HG02623 (cell line): Measurements from ENCODE around the gene PCAT6.
A peak's percentile ranks its signal among the peaks of the same experiment; 100 is the strongest.
"Not testable (repeated sequence)": the region's sequence is repeated elsewhere in the genome, so short reads cannot be mapped to it uniquely, and the experiment has no call there.

Experiments used
- ATAC-seq: cut with Tn5 transposase; IDR thresholded peaks from one replicate; pipeline ENCODE4 v1.9.1; 2021; ENCODE audit warnings: moderate library complexity; ENCODE audit not compliant: unreplicated experiment

Gene PCAT6

DNA sequence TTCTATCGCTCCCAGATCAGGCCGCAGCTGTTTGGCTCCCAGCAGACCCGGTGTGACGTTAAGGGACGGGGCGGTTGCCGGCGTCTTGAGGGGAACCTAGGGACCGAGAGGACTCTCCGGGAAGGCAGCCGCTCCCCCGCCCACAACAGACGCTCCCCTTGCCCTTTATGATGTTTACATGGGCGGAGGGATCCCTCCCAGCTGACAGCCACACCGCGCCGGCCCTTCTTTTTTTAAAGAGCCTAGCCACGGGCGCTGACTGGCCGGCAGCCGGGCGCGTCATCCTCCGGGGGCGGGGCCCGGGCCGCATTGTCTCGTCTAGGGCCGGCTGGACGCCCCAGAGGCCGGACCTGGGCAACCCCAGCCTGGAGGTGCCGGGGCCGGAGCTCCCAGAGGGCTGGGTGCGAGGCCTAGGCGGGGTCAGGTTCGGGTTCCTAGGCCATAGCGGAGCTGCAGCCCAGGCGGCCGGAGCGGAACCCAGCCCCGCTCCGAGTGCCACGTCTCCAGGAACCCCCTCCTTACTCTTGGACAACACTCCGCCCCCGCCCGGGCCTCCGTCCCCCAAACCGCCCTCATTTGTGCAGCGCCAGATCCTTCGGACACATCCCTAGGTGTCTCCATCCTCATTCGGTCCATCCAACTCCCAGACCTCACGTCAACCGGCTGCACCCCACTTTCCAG is at the start of gene PCAT6:
PCAT6 (plus strand) TSS at position 340 of the 681 bp plus-strand sequence.
- peak; percentile 67 for ATAC-seq

DNA sequence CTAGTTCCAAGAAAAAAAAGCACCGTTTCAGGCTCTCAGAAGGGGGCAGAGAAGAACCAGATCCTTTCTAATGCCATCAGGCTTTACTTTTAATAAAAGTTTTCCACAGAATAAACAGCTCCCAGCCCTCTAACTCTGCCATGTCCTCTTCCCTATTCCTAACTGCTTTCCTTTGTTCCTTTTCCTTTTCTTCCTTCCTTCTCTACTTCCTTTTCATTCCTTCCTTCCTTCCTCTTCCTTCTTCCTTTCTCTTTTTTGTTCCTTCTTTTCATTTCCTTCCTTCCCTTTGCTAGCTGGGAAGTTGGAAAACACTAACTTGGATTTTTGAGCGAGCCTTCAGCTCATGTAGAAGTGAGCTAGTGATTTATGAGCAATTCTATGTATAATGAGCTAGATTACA is 48.7 kb upstream of the PCAT6 start:
- ATAC-seq = no peak

DNA sequence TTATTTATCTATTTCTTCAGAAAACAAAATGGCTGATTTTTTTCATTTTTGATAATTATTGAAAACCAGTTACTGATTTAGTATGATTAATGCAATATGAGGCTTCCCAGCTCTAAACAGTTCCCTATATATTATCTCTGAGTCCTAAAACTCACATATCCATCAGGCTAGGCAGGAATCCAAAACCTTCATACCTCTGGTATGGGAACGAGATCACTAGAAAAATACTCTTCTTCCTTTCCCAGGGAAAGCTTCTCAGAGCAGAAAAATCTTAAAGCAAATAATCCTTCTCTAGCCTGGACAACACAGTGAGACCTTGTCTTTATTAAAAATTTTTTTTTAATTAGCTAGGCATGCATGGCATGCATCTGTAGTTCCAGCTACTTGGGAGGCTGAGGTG is 45.0 kb upstream of the PCAT6 start:
- ATAC-seq = no peak

- ATAC-seq = no peak
Measured at GRCh38 chr1:202770135-202770534, 40.6 kb upstream of the PCAT6 start.

- ATAC-seq = no peak
Measured at GRCh38 chr1:202781180-202781579, 29.6 kb upstream of the PCAT6 start.

DNA sequence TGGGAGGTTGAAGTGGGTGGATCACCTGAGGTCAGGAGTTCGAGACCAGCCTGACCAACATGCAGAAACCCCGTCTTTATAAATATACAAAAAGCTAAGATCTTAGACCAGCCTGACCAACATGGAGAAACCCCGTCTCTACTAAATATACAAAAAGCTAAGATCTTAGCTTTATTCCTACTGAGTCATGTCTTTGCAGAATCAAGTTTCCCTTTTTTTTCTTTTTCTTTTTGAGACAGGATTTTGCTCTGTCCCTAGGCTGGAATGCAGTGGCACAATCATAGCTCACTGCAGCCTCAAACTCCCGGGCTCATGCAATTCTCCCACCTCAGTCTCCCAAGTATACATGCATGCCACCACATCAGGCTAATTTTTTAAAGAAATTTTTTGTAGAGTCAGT is 23.9 kb upstream of the PCAT6 start:
- ATAC-seq = no peak

GRCh38 chr1:202788800-202789199 is 22.0 kb upstream of the PCAT6 start:
- ATAC-seq = no peak

DNA sequence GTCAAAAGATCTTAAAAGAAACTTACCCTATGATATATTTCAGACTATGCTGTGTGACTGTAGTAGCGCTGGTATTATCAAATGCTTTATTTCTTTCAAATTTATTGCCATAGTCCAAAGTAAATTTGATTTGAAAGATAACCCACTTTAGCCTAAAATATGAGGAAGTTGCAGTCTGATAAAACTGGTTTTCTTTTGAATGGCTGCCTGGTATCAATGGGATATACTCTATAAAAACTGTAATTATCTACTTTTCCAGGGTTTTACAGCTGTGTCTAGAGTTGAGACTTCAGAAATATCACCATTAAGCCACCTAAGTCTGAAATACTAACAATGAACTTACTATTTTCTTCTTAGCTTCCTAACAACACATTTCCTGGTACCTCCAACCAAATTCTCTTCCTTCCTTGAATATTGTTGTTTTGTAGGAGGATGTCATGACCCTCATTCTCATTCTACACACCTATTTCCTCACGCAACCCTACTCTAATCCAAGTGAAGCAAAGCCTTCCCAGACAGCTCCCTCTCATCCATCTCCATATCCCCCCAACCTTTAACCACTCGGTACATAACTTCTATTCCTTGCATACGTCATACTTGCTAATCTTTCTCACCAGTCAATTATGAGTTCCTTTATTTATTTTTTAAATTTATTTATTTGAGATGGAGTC is 19.5 kb upstream of the PCAT6 start:
- no peak for ATAC-seq

DNA sequence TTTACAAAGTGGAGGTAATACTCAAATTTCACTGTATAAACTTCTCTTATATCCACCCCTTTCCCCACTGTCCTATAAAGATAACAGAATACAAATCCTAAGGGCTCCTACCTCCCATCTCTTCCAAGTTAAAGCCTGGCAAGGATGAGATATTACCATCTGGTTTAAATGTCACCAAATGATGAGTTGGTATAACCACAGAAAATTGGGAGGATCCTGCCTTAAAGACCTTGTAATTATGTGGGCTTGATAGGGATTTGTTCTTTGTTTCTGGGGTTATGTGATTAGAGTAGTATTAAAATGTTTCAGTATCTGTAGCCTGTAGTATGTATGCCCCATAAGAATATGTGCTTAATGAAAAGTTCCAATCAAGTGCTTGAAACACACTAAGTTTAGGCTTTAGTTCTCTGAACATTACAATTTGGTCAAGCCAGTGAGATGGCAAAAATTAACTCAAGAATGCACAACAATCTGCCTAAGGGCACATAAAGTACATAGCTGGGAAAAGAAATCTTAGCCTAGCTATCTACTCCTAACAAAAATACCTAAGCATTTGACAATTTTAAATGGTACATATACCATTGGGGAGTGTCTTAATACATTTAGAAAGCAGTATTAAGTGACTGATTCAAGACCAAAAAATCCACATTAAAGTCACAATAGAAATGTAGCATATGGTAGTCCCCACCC is 16.6 kb upstream of the PCAT6 start:
- ATAC-seq = no peak

DNA sequence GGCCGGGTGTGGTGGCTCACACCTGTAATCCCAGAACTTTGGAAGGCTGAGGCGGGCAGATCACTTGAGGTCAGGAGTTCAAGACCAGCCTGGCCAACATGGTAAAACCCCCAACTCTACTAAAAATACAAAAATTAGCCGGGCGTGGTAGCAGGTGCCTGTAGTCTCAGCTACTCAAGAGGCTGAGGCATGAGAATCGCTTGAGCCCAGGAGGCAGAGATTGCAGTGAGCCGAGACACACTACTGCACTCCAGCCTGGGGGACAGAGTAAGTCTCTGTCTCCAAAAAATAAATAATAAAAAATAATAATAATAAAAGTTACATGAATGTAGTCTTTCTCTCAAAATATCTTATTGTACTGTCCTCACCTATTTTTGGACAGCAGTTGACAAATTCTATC is 15.8 kb upstream of the PCAT6 start:
- ATAC-seq = not testable (repeated sequence)

- no peak for ATAC-seq
Measured at GRCh38 chr1:202796670-202797069, 14.1 kb upstream of the PCAT6 start.

GRCh38 chr1:202798260-202798659 is 12.5 kb upstream of the PCAT6 start:
- ATAC-seq = no peak

DNA sequence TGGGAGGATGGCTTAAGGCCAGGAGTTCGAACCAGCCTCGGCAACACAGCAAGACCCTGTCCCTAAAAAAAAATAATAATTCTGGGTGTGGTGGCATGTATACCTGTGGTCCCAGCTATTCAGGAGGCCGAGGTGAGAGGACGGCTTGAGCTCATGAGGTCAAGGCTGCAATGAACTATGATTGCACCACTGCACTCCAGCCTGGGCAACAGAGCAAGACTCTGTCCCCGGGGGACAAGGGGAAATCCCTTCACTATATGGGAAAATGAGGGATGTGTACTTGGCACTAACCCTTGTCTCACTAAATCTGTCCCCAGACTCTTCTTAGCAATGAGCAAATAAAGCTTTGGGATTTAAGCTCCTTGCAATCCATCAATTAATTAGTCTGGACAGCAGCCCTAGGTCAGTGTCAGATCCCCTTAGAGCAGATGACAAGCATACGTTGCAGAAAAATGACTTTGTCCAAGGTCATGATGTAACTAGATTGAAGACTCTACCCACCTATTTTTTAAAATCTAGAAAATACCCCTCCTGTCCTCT is 11.9 kb upstream of the PCAT6 start:
- ATAC-seq = no peak

- ATAC-seq = no peak
Measured at GRCh38 chr1:202800742-202801141, 10.0 kb upstream of the PCAT6 start.

- ATAC-seq = no peak
Measured at GRCh38 chr1:202801175-202801574, 9.6 kb upstream of the PCAT6 start.

DNA sequence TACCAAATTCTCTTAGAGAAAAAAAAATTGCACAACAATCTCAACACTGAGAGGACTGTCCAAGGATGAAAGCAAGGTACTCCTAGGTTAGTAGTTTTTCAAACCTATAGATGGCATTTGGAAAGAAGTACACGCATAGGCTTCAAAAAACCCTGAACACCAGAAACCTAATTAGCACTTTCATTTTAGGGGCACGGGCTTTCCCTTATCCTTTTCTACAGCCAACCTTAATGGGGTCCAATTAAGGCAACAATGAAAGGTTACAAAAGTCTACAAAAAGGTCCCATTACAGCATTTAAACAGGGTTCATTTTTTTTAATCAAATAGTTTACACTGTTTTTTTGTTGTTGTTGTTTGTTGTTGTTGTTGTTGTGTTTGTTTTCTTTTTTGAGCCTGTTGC is 8.7 kb upstream of the PCAT6 start:
- no peak for ATAC-seq

DNA sequence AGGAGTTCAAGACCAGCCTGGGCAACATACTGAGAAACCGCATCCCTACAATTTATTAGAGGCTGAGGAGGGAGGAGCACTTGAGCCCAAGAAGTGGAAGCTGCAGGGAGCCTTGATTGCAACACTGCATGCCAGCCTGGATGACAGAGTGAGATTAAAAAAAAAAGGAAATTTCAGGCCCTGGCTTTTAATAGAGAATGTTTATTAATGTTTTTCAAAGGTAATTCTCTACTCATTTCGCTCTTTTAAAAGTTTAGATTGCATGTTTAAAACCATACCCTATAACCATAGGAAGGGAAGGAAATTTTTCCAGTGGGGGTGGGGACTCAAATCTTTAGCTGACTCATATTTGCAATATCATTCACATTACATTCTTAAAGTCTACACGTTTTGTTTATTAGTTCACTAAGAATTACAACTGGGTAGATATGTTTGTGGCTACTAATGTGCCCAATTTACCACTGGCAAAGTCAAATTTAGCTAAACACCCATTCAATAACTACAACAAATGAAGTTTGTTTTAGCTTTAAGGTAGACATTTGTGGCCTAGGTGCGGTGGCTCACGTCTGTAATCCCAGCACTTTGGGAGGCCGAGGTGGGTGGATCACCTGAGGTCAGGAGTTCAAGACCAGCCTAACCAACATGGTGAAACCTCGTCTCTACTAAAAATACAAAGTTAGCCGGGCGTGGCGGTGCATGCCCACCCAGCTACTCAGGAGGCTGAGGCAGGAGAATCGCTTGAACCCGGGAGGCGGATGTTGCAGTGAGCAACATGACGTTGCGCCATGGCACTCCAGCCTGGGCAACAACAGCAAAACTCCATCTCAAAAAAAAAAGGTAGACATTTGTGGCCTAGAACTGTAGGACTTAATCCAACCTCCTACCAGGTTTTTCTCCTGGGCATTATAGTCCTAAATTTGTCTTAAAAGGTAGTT is 7.5 kb upstream of the PCAT6 start:
- no peak for ATAC-seq

DNA sequence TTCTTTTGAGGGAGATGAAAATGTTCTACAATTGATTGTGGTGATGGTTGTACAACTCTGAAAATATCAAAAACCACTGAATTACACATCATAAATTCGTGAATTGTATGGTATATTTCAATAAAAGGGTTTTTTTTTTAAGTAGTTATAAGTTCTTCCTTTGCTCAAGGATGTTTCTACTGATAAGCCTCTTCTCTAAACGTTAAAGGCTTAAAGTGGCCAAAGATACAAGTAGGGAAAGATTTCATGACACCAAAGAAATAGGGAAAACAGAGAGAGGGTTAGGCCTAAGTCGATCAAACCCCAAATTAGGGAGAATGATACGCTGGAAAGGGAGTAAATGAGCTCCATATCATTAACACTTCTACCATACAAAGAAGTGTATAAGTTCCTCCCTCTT is 6.6 kb upstream of the PCAT6 start:
- ATAC-seq = no peak

GRCh38 chr1:202805886-202806844 is 4.6 kb upstream of the PCAT6 start:
- no peak for ATAC-seq
